Measurements from ENCODE around the gene USE1.

The USE1 gene

GRCh38 chr19:17205237-17206140 lies 9.7 kb upstream of the USE1 start:
- DNase-seq, result peak in 1 of 2 donors; percentile 18

GRCh38 chr19:17206736-17207581 lies 8.2 kb upstream of the USE1 start:
- DNase-seq, result no peak

- DNase-seq, result peak; percentile 13 to 45
Measured at GRCh38 chr19:17209126-17210036, 5.8 kb upstream of the USE1 start.

- no peak for DNase-seq
Measured at GRCh38 chr19:17210296-17210695, 4.9 kb upstream of the USE1 start.

- no peak for DNase-seq
Measured at GRCh38 chr19:17211547-17212446, 3.4 kb upstream of the USE1 start.

- DNase-seq, result no peak
Measured at GRCh38 chr19:17213334-17213733, 1.8 kb upstream of the USE1 start.

- DNase-seq, result no peak
Measured at GRCh38 chr19:17214508-17215126, 540 bp upstream of the USE1 start.

- DNase-seq, result no peak
Measured at GRCh38 chr19:17216058-17216670, 1.0 kb downstream of the USE1 start.

GRCh38 chr19:17219286-17219685 lies 4.1 kb downstream of the USE1 start:
- no peak for DNase-seq

- DNase-seq, result peak; percentile 18 to 31
Measured at GRCh38 chr19:17220207-17220758, 5.1 kb downstream of the USE1 start.

- no peak for DNase-seq
Measured at GRCh38 chr19:17225053-17225452, 9.9 kb downstream of the USE1 start.

GRCh38 chr19:17226002-17226933 lies 11.1 kb downstream of the USE1 start, which contains the start of gene OCEL1:
Gene OCEL1, plus strand, starts transcription at chr19:17226226. Its CDS starts 22 bp downstream, at chr19:17226248.
- DNase-seq, result peak; percentile 99 to 100

- no peak for DNase-seq
Measured at GRCh38 chr19:17227798-17228367, 12.7 kb downstream of the USE1 start.

- DNase-seq, result no peak
Measured at GRCh38 chr19:17229890-17230289, 14.7 kb downstream of the USE1 start.

GRCh38 chr19:17232258-17232657 lies 17.1 kb downstream of the USE1 start:
- no peak for DNase-seq

- DNase-seq, result peak in 1 of 2 donors; percentile 29
Measured at GRCh38 chr19:17234911-17235299, 19.7 kb downstream of the USE1 start.

GRCh38 chr19:17235300-17235970 lies 20.3 kb downstream of the USE1 start:
- DNase-seq, result peak; percentile 46 to 72
